Inflammatory macrophage treated with lipopolysaccharide for 4 hours (primary cell): ENCODE data around the gene BEND6.
A peak's percentile ranks its signal among the peaks of the same experiment; 100 is the strongest.

Experiments
- DNase-seq: peaks from one replicate; pipeline ENCODE4 v3.0.0-alpha.2; 2020

The BEND6 gene, protein sequence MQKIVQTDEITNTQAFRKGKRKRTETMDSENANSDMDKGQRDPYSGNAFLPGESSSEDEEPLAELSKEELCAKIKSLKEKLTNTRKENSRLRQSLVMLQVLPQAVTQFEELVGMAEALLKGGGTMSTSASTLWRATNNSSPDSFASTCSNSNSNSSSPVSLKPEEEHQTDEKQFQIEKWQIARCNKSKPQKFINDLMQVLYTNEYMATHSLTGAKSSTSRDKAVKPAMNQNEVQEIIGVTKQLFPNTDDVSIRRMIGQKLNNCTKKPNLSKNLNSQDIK

DNA sequence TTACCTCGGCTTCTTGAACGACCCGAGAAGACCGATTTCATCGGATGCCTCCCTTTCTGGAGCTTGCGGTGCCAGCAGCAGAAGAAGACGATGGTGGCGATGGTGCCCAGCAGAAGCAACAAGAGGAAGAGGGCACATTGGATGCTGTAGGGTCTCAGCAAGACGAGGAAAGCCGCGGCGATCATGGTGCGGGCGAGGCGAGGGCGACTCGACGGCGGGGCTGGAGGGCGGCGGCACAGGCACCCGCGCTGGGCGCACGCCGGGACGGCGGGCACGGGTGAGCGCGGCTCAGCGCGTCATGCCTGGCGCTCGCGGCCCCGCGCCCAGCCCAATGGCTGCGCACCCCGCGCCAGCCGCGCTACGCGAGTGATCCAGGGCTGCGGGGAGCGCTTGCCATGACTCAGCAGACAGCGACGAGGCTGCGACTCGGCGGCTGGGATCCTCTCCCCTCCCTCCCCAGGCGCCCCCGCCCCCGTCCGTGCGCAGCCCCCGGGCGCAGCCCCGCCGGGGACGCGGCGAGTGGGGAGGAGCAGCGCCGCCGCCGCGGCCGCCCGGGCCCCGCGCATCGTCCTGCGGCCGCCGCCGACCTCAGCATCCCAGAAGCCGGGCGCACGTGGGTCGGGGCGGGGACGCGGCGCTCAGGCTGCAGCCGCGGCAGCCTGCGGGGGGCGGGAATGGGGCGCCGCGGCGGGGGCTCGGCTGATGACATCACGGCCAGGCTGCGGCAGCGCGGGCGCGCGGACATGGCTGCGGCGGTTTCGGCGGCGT is at the start of gene BEND6:
BEND6 (plus strand) TSS at position 705 of the 768 bp plus-strand sequence. CDS start 26,704 bp downstream, outside the sequence.
- DNase-seq = peak; percentile 18

DNA sequence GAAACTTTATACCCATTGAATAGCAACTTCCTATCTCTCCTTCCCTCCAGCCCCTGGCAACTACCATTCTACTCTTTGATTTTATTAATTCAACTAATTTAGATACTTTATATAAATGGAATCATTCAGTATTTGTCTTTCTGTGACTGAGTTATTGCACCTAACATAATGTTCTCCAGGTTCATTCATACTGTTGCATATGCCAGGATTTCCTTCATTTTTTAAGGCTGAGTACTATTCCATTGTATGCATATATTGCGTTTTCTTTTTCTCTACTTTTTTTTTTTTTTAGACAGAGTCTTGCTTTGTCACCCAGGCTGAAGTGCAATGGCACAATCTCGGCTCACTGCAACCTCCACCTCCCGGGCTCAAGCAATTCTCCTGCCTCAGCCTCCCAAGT is 49.5 kb upstream of the BEND6 start:
- no peak for DNase-seq

GRCh38 chr6:56906752-56907151 is 48.2 kb upstream of the BEND6 start:
- no peak for DNase-seq

DNA sequence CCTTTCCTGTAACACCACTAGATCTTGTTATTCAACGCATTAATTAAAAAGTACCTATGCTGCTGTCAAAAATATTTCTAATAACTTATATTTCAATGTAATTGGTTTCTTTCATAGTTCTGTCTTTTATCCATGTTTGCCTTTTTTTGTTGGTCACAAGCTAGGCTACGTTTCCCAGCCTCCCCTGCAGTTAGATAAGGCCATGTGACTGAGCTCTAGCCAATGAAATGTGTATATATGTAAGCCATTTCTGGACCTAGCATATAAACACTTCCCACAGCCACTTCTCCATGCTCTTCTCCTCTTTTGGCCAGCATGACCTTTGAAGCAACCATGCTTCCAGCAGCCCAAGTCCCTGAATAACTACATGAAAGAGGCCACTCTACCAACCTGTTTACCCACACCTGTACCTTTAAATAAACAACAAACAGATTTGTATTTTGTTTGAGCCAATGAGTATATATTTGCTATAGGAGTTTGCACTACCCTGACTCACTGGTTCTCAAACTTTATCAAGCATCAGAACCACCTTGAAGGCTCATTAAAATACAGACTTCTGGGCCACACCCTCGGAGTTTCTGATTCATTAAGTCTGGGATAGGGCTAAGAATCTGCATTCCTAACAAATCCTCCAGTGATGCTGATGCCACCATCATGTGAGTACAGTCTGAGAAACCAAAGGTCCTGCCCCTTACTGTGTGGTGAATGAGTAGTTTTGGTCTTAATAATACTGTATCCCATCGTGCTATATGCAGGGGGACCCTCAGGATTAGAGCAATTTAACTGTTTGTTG is 45.6 kb upstream of the BEND6 start:
- DNase-seq = no peak

GRCh38 chr6:56911847-56912246 is 43.1 kb upstream of the BEND6 start:
- DNase-seq = no peak

DNA sequence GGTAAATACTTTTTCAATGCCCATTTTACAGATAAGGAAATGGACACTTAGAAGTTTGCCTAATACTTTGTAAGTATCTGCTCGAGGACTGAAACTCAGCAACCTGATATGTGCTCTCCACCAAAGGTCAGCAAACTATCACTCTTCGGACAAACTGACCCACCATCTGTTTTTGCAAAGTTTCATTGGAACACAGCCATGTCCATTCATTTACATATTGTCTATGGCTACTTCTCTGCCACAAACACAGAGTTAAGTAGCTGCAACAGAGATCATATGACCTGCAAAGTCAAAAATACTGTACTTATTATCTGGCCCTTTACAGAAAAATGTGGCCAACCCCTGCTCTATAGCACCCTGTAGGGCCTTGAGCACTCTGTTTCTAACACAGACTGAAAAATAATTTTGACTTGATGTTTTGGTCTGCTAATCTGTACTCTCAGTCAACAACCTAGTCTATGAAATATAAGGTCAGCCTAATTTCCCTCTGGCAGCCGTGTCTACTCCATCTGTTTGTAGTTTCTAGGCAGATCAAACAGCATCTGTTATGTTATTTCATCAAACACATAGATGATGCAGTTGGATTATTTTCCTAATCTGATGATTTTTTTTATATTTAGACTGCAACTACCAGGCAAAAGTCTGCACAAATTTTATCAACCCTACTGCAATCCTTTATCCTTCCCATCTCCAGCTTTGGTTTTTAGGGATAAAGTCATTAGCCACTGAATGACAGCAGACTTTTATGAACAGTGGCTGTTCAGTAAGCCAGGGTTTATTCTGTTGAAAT is 41.4 kb upstream of the BEND6 start:
- DNase-seq = no peak

DNA sequence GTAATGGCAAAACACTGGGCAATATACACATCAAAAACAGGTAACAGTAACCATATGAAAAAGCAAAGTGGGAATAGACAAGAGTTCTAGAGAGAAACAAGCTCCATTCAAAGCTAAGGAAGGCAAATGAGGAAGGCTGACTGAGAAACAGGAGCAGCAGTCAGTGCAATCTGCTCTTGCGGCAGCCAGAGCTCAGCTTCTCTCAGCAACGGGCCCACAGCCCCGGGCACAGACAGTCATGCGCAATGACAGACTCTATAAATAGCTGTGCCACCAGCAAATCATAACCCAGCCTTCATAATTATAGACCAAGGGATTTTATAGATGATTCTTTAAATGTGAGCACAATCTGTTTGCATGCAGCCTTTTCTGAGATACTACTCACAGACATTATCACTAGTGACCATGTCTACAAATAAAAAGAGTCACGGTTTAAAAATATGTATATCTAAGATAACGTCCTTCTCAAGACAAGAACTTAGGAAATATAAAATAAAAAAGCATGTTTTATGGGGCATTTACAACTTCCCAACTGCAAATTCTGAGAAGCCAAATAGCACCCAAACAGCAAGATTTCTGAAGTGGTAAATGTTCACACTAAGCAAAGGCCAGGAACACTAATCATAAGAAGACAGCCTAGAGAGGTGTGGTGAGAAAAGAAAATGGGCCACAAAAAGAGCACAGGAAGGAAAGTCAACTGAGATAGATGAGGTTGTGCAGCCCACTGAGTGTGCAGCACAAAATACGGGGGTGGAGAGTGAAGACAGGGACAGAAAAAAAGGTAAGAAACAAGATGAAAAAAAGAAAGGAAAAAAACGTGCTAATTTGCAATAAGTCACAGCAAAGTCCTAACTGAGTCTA is 39.9 kb upstream of the BEND6 start:
- DNase-seq = peak; percentile 26

- no peak for DNase-seq
Observed at GRCh38 chr6:56915832-56916231, 39.1 kb upstream of the BEND6 start.

- no peak for DNase-seq
Observed at GRCh38 chr6:56916849-56917551, 37.9 kb upstream of the BEND6 start.

GRCh38 chr6:56922645-56923044 is 32.3 kb upstream of the BEND6 start:
- no peak for DNase-seq

GRCh38 chr6:56923565-56923964 is 31.3 kb upstream of the BEND6 start:
- DNase-seq = no peak

DNA sequence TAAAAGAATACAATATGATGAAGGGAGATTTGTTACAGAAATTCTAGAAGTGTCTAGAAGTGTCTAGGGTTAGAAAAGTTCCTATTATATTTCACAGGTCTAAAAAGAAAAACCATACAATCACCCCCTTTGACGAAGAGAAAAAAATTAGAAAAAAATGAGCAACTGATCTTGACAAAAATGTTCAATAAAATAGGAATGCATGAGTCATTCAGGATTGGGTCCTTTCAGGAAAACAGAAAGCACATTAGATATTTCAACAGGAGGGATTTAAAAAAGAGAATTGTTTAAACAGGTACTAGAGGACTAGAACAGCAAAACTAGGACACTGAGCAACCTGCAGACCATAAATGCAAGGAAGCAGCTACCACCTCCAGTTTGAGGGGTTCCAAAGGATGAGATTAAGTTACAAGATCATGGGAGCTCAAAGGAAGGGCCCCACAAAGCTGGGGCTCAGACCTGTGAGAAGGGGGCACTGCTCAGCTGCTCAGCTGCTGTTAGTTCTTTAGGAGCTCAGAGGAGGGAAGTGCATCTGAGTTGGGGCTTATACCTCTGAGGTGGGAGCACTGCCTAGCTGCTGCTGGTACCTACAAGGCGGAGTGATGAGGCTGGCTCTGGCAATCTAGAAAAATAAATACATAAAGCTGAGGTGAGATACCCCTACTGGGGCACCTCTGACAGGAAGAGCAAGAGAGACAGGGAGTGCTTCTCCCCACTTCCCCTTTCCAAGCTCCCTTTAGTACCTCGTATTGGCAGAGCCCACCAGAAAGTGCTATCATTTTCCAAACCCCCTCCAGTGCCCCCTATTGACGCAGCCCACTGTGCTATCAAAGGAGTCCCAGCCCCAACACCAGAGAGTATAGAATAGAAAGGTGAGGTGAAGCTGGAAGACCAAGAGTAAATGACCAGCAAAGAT is 27.1 kb upstream of the BEND6 start:
- no peak for DNase-seq

DNA sequence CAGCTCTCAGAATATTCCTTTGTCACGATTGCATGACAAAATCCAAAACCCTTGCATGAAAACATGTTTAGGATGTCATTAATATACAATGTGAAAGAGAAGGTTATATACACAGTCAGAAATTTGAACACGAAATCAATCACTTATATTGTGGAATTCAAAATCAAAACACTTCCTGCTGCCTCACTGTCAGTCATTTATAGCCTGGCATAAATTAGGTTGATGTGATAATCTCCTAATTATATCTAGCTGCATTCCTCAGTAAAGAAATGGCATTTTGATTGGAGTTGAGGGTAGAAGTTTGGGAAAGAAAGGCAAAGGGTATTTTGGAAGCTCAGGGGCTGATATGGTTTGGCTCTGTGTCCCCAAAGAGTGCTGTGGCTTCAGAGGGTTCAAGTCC is 24.1 kb upstream of the BEND6 start:
- no peak for DNase-seq

GRCh38 chr6:56932910-56933477 is 21.9 kb upstream of the BEND6 start:
- no peak for DNase-seq

DNA sequence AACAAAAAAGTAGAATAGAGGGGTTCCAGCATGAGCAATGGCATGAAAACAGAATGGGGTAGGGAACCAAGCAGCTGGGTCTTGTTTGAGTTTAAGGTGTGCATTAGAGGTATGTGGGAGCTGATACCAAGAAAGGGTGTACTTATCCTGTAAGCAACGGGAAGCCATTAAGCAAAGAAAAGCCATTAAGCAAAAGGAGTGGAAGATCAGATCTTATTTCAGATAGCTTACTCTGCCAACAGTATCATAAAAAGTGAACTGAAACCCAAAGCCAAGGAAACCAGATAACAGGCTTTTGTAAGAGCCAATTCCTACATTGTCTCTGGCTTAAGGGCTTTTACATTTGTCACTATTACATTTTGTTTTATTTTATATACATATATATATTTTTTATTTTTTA is 21.3 kb upstream of the BEND6 start:
- peak; percentile 8 for DNase-seq

GRCh38 chr6:56934876-56935275 is 20.0 kb upstream of the BEND6 start:
- DNase-seq = no peak

GRCh38 chr6:56936466-56936865 is 18.4 kb upstream of the BEND6 start:
- DNase-seq = no peak

GRCh38 chr6:56938649-56939191 is 16.2 kb upstream of the BEND6 start:
- no peak for DNase-seq

DNA sequence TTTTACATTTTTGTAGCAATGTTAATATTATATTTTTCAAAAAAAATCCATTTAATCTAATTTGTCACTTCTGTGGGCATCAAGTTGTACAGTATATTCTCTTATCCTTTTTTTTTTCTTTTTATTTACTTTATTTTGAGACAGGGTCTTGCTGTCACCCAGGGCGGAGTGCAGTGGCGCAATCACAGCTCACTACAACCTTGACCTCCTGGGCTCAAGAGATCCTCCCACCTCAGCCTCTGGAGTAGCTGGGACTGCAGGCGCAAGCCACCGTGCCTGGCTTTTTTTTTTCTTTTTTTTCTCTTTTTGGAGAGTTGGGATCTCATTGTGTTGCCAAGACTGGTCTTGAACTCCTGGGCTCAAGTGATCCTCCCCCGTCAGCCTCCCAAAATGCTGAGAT is 14.4 kb upstream of the BEND6 start:
- no peak for DNase-seq
